LHCN-M2 (cell line): Measurements from ENCODE around the gene SCGB1D1. TPM values are rescaled to one million over a fixed set of nuclear protein-coding genes. Genes with fewer than 3 reads are reported as not detected.
A peak's percentile ranks its signal among the peaks of the same experiment; 100 is the strongest.
"Not testable (repeated sequence)": the region's sequence is repeated elsewhere in the genome, so short reads cannot be mapped to it uniquely, and the experiment has no call there.

Experiments
- DNase-seq: peaks from one replicate; pipeline ENCODE4 v3.0.0-alpha.2; 2012; ENCODE audit warnings: low read depth
- total RNA-seq: library from RNA; depleted of rRNA; stranded (reverse); fragments of >200 nt; gene quantifications from 2 replicates; pipeline ENCODE4 v1.2.3, GENCODE V29; 2014

The SCGB1D1 gene
- total RNA-seq, 1 experiment from 2014 or later = not detected

- DNase-seq = no peak
Observed at GRCh38 chr11:62166371-62166770, 23.6 kb upstream of the SCGB1D1 start.

- no peak for DNase-seq
Observed at GRCh38 chr11:62169448-62169847, 20.6 kb upstream of the SCGB1D1 start.

- DNase-seq = no peak
Observed at GRCh38 chr11:62169935-62170334, 20.1 kb upstream of the SCGB1D1 start.

GRCh38 chr11:62171261-62171723 is 18.7 kb upstream of the SCGB1D1 start:
- peak; percentile 74 for DNase-seq

- DNase-seq = no peak
Observed at GRCh38 chr11:62172294-62172693, 17.7 kb upstream of the SCGB1D1 start.

GRCh38 chr11:62176766-62177165 is 13.2 kb upstream of the SCGB1D1 start:
- DNase-seq = no peak

- no peak for DNase-seq
Observed at GRCh38 chr11:62179995-62180394, 10.0 kb upstream of the SCGB1D1 start.

GRCh38 chr11:62181097-62181496 is 8.9 kb upstream of the SCGB1D1 start:
- no peak for DNase-seq

- no peak for DNase-seq
Observed at GRCh38 chr11:62182147-62182891, 7.7 kb upstream of the SCGB1D1 start.

GRCh38 chr11:62186195-62186594 is 3.8 kb upstream of the SCGB1D1 start:
- DNase-seq = no peak

GRCh38 chr11:62193952-62194351 is 3.9 kb downstream of the SCGB1D1 start:
- DNase-seq = no peak

- DNase-seq = not testable (repeated sequence)
Observed at GRCh38 chr11:62195010-62195409, 5.0 kb downstream of the SCGB1D1 start.

- no peak for DNase-seq
Observed at GRCh38 chr11:62195945-62196344, 5.9 kb downstream of the SCGB1D1 start.

GRCh38 chr11:62197400-62197799 is 7.4 kb downstream of the SCGB1D1 start:
- DNase-seq = not testable (repeated sequence)

GRCh38 chr11:62201376-62201775 is 11.4 kb downstream of the SCGB1D1 start:
- no peak for DNase-seq

- no peak for DNase-seq
Observed at GRCh38 chr11:62202910-62203309, 12.9 kb downstream of the SCGB1D1 start.

GRCh38 chr11:62204430-62204829 is 14.4 kb downstream of the SCGB1D1 start:
- DNase-seq = no peak

GRCh38 chr11:62205441-62205840 is 15.4 kb downstream of the SCGB1D1 start:
- no peak for DNase-seq

- not testable (repeated sequence) for DNase-seq
Observed at GRCh38 chr11:62206276-62207066, 16.5 kb downstream of the SCGB1D1 start.

- no peak for DNase-seq
Observed at GRCh38 chr11:62208785-62209144, 18.7 kb downstream of the SCGB1D1 start.

GRCh38 chr11:62217191-62217748 is 27.3 kb downstream of the SCGB1D1 start:
- DNase-seq = peak; percentile 16

GRCh38 chr11:62221498-62221897 is 31.5 kb downstream of the SCGB1D1 start:
- DNase-seq = no peak

GRCh38 chr11:62223095-62223494 is 33.1 kb downstream of the SCGB1D1 start:
- peak; percentile 16 for DNase-seq
